ENCODE data around the gene SNX2.

The SNX2 gene

DNA sequence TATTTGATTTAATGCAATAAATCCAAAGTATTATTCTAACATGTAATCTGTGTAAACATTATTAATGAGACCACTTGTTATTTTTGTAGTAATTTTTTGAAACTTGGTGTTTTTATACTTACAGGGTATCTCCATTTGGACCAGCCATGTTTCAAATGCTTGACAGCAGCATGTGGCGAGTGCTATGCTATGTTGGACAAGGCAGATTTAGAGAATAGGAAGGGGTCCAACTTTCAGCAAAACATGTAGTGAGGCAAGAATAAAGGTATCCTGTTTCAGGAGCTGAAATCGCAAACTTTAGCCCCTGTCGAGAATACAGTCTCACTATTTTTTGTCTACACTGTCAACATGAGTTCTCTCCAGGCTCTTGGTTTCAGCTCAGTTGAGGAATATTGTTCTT is 104.2 kb downstream of the SNX2 start:
- TF ChIP-seq YY1 (IDR thresholded peaks at IDR 0.05; ENCODE audit: low read depth) (no peak), TAF1 (IDR thresholded peaks at IDR 0.05; ENCODE audit: low read depth) (no peak), TCF12 (IDR thresholded peaks at IDR 0.05; ENCODE audit: low read depth) (no peak), CREB1 (IDR thresholded peaks at IDR 0.05; ENCODE audit: low read depth) (no peak), TEAD4 (IDR thresholded peaks at IDR 0.05) (no peak), EP300 (IDR thresholded peaks at IDR 0.05; ENCODE audit: borderline replicate concordance) (no peak), FOXM1 (IDR thresholded peaks at IDR 0.05; ENCODE audit: borderline replicate concordance, low read depth) (no peak), EGR1 (IDR thresholded peaks at IDR 0.05) (no peak), RAD21 (IDR thresholded peaks at IDR 0.05; ENCODE audit: low read depth) (no peak), ZBTB7A (IDR thresholded peaks at IDR 0.05; ENCODE audit: low read depth) (no peak), NFIC (IDR thresholded peaks at IDR 0.05) (no peak), CEBPB (IDR thresholded peaks at IDR 0.05) (no peak)
- TF ChIP-seq, protein P1, sequence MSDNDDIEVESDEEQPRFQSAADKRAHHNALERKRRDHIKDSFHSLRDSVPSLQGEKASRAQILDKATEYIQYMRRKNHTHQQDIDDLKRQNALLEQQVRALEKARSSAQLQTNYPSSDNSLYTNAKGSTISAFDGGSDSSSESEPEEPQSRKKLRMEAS (IDR thresholded peaks at IDR 0.05): no peak
- TF ChIP-seq, protein P2, sequence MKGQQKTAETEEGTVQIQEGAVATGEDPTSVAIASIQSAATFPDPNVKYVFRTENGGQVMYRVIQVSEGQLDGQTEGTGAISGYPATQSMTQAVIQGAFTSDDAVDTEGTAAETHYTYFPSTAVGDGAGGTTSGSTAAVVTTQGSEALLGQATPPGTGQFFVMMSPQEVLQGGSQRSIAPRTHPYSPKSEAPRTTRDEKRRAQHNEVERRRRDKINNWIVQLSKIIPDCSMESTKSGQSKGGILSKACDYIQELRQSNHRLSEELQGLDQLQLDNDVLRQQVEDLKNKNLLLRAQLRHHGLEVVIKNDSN (IDR thresholded peaks at IDR 0.05): no peak
- TF ChIP-seq, protein P3, sequence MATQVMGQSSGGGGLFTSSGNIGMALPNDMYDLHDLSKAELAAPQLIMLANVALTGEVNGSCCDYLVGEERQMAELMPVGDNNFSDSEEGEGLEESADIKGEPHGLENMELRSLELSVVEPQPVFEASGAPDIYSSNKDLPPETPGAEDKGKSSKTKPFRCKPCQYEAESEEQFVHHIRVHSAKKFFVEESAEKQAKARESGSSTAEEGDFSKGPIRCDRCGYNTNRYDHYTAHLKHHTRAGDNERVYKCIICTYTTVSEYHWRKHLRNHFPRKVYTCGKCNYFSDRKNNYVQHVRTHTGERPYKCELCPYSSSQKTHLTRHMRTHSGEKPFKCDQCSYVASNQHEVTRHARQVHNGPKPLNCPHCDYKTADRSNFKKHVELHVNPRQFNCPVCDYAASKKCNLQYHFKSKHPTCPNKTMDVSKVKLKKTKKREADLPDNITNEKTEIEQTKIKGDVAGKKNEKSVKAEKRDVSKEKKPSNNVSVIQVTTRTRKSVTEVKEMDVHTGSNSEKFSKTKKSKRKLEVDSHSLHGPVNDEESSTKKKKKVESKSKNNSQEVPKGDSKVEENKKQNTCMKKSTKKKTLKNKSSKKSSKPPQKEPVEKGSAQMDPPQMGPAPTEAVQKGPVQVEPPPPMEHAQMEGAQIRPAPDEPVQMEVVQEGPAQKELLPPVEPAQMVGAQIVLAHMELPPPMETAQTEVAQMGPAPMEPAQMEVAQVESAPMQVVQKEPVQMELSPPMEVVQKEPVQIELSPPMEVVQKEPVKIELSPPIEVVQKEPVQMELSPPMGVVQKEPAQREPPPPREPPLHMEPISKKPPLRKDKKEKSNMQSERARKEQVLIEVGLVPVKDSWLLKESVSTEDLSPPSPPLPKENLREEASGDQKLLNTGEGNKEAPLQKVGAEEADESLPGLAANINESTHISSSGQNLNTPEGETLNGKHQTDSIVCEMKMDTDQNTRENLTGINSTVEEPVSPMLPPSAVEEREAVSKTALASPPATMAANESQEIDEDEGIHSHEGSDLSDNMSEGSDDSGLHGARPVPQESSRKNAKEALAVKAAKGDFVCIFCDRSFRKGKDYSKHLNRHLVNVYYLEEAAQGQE (IDR thresholded peaks at IDR 0.05; ENCODE audit: low read depth): no peak

Data from Ishikawa (cell line).